NCI-H460 (cell line): Measurements from ENCODE around the gene HLA-DOB. TPM values are rescaled to one million over a fixed set of nuclear protein-coding genes. Genes with fewer than 3 reads are reported as not detected.
"Not testable (repeated sequence)": the region's sequence is repeated elsewhere in the genome, so short reads cannot be mapped to it uniquely, and the experiment has no call there.

Source experiments
- DNase-seq: peaks from one replicate; pipeline ENCODE4 v3.0.0-alpha.2; 2016; ENCODE audit warnings: low read depth; ENCODE audit errors: extremely low read depth
- total RNA-seq: library from RNA; depleted of rRNA; stranded (reverse); fragments of >200 nt; shearing (Covaris generic); gene quantifications from 2 replicates; pipeline ENCODE4 v1.2.3, GENCODE V29; 2014

HLA-DOB gene
- total RNA-seq, 1 experiment from 2014 or later: 0.40 TPM

DNA sequence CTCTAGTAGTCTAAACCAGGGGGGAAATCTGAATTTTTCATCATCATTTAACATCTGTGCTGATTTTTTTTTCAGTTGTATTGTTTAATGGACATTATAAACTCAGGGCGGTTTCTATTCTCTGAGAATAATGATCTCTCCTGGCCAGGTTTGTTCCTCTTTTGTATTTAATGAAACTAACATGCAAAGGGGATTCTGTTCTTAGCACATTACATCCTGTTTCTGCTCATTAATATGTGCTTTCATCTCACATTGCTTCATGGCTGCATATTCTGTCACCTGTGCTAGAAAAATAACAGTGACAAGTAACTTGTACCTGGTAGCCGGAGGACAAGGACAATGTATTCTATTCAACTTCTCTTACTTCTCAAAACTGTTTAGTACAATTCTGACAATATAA, 806 bp downstream of the HLA-DOB start:
- no peak for DNase-seq

GRCh38 chr6:32815115-32815514, 1.7 kb downstream of the HLA-DOB start:
- no peak for DNase-seq

DNA sequence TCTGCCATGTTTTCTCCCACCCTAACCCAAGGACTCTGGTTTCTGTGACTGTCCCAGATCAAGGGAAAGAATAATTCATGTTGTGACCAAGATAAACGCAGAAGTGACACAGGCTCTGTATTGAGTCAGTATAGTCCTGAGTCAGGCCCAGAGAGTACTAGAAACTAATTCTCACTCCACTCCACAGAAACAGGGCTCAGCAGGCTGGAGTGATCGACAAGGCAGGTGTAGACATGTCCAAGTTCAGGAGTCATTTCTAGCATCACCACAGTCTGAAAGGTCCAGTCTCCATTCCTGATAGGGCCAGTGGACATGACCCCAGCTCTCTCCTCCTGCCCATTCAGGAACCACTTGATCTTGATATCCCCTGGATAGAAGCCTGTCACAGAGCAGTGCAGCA, 2.7 kb downstream of the HLA-DOB start:
- no peak for DNase-seq

DNA sequence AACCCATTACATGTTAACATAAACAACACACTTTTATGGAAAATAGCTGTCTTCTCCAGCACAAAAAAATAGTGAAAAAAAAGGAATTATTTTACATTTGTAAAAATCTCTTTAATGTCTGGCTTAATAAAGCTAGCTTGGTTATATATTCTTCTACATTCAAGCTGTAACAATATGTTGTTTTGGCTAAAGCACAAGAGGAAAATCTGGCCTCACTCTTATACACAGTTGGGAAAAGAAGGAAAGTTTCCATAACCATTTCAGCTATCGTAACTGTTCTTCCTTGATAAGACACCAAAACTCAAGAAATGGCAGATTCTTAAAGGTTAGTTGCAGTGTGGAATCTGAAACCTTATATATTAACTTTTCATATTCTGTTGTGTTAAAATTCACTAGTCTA, 7.6 kb downstream of the HLA-DOB start:
- no peak for DNase-seq

- DNase-seq: no peak
Observed at GRCh38 chr6:32807020-32807580, 9.7 kb downstream of the HLA-DOB start.

GRCh38 chr6:32805404-32805803, 11.4 kb downstream of the HLA-DOB start:
- not testable (repeated sequence) for DNase-seq

DNA sequence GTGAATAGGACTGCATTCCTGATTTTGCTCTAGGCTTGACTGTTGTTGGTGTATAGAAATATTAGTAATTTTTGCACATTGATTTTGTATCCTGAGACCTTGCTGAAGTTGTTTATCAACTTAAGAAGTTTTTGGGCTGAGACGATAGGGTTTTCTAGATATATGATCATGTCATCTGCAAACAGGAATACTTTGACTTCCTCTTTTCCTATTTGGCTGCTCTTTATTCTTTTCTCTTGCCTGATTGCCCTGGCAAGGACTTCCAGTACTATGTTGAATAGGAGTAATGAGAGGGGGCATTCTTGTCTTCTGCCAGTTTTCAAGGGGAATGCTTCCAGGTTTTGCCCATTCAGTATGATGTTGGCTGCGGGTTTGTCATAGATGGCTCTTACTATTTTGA, 13.4 kb downstream of the HLA-DOB start:
- DNase-seq: no peak

DNA sequence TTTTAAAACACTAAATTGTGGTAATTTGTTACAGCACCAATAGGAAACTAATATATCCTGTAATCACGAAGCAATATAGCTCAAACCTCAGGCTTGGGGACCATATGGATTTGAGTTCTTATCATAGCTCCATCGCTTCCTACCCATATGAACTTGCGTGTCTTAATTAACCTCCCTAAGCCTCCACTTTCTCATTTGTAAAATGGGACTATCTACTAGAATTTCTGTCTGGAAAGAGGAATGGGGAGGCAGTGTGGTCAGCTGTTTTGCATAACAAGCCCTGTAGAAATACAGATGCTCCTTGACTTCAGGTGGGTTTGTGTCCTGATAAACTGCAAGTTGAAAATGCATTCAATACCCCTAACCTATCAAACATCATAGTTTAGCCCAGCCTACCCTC, 17.1 kb downstream of the HLA-DOB start:
- no peak for DNase-seq

- no peak for DNase-seq
Observed at GRCh38 chr6:32799168-32799567, 17.6 kb downstream of the HLA-DOB start.

GRCh38 chr6:32796848-32797776, 19.7 kb downstream of the HLA-DOB start:
- DNase-seq: peak; percentile 49

GRCh38 chr6:32794510-32794909, 22.3 kb downstream of the HLA-DOB start:
- DNase-seq: no peak

GRCh38 chr6:32792901-32793435, 23.8 kb downstream of the HLA-DOB start:
- DNase-seq: no peak

DNA sequence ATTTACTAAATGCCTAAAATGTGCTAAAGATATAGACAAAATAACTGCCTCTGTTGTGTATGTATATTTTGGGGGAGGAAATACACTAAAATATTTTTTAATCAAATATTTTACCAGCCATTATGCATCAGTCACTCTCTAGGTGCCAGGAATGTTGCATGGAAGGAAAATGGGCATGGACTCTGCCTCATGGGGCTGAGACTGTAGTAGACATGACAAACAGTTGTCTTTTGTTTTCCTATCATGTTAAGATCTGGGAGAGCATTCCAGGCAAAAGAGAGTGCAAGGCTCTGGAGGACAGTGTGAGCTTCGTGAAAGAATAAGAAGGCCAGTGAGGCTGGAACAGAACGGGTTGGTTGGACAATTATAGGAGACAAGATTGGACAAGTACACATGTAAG, 26.5 kb downstream of the HLA-DOB start:
- no peak for DNase-seq

DNA sequence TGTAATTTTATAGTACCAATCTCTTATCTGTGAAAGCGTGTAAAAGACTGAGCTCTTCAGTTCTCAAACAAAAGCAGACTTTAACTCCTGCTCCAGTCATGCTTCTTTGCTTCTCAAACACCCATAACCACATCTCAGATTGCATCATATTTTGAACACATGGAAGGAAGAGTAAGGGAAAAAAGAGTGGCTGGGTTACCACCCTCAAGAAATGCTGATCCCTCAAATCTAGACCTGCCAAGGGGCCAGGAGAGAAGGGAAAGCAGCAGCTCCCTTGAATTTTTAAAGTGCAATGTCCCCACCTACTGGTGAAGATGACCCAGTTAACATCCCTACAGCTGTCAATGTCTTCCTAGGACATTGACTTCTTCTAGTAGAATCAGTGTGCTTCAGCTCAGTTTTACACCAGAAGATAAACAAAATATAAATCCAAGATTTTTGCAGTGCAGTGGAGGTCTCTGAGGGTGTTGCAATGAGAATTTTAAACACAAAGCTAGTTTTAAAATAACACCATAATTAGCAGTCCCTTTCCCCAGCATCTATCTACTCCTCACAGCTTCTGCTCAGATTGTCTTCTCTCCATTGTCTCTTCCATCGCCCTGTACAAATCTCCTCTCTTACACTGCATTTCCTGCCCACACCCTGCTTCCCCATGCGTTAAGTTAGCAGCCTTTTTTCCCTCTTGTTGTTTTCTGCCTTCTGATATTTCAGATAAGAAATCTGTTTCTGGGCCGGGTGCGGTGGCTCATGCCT, 30.8 kb downstream of the HLA-DOB start:
- peak; percentile 60 for DNase-seq

- not testable (repeated sequence) for DNase-seq
Observed at GRCh38 chr6:32782923-32783322, 33.9 kb downstream of the HLA-DOB start.

- no peak for DNase-seq
Observed at GRCh38 chr6:32779036-32779435, 37.8 kb downstream of the HLA-DOB start.

DNA sequence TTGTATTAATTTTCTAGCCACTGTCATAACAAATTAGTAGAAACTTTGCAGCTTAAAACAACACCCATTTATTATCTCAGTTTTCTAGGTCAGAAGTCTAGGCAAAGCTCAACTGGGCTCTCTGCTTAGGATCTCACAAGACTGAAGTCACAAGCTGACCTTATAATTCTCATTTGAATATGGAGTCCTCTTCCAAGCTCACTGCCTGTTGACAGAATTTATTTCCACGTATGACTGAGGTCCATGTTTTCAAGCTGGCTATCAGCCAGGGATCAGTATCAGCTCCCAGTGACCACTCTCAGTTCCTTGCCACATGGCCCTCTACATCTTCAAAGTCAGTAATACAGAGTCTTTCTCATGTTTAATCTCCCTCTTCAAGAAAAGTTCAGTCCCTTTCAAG, 41.7 kb downstream of the HLA-DOB start:
- DNase-seq: no peak

- DNase-seq: no peak
Observed at GRCh38 chr6:32774426-32774825, 42.4 kb downstream of the HLA-DOB start.

- no peak for DNase-seq
Observed at GRCh38 chr6:32772656-32773055, 44.1 kb downstream of the HLA-DOB start.

DNA sequence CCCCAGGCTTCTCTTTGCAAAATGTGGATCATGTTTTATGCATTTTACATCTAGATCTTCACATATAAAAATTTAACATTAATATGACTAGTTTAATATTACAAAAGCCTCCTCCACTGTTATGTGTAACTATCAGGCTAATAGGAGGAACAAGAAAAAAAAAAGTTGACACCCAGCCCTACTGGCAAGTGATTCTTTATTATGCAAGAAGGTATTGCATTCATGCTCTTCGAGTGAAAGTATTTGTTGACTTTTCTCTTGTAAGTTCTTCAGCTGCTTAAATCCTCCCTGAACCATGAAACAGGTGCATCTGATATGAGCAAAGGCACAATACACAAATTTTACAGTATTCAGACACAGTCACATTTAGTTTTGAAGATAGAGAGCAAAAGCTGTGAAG, 52.8 kb downstream of the HLA-DOB start:
- DNase-seq: no peak

- no peak for DNase-seq
Observed at GRCh38 chr6:32763421-32763820, 53.4 kb downstream of the HLA-DOB start, which contains the start of gene HLA-DQB2. TSS of gene HLA-DQB2 (minus strand) at chr6:32763532. CDS start at chr6:32763470, 62 bp downstream.
